IPS DF 19.7 (cell line): Measurements from ENCODE around the gene RAD54L.
A peak's percentile ranks its signal among the peaks of the same experiment; 100 is the strongest.
"Not testable (repeated sequence)": the region's sequence is repeated elsewhere in the genome, so short reads cannot be mapped to it uniquely, and the experiment has no call there.

ENCODE experiments used
- DNase-seq: peaks from one replicate; pipeline ENCODE4 v3.0.0-alpha.2; 2013; ENCODE audit warnings: low read depth, low spot score

The RAD54L gene

DNA sequence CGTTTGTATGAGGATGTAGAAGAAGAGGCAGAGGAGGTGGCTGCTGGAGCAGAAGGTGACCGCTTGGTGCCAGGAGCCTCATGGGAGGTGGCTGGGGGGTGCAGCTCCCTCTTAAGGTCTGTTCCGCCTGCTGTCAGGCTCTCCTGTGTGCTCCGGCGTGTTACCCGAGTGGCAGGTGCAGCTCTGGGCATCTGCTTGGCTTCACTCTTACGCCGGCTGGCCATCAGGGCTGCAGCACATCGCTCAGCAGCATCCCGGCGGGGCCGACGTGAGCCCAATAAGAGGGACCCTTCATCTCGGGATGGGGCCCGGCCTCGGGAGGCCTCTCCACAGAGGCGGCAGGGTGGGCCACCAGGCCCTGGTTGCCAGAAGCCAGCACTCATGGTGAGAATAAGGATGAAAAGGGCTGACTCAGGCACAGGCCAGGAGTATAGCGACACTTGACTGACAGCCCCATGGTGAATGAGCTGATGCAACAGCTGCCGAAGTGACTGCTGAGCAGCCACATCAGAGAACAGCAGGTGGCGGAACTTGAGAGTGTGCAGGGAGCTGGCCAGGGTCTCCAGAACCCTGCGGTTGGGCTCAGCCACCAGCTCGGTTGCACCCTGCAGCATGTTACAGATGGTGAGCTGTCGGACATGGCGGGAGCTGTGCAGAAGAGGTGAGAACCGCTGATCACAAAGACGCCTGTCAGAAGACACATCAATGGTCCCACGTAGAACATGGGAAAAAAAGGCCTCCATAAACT lies 38.3 kb downstream of the RAD54L start:
- no peak for DNase-seq

DNA sequence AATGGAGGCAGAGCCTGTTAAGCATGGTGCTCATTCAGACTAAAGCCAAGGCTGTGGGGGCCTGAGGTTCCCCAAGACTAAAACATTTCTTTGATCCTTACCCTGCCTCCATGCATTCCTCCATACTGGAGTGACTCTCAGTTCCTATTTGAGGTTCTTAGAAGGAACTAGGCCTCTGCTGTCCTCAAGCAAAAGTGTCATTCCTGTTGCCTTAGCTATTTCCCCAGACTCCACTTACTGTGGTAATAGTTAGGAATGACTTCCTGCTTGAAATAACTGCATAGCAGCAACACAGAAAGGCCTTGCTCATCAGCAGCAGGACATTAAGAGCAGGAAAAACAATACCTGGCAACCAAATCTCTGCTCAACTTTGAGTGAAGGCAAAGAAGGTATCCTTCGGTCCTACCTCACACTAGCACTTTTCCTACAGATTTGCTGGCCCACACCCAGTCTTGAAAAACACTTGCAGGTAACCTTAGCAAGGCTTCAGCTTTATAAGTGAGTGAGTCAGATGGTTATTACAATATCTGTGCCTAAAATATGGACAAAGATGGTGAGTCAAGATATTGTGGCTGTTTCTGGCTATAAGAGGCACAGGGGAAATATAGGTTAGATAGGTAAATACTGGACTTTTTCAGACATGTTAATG lies 41.0 kb downstream of the RAD54L start:
- DNase-seq, result no peak

DNA sequence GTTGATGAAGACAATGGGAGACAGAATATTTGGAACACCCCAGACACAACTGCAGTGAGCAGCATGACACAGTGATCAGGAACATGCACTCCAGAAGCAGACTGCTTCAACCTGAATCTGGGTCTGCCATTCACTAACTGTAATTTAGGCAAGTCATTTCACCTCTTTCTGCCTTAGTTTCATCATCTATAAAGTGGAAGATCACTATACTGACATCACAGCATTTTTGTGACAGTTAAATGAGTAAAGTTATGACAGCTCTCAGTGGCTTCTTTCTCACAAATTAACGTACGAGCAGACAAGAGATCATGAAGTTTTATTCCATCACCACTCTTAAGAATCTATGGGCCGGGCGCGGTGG lies 41.6 kb downstream of the RAD54L start:
- DNase-seq, result no peak

DNA sequence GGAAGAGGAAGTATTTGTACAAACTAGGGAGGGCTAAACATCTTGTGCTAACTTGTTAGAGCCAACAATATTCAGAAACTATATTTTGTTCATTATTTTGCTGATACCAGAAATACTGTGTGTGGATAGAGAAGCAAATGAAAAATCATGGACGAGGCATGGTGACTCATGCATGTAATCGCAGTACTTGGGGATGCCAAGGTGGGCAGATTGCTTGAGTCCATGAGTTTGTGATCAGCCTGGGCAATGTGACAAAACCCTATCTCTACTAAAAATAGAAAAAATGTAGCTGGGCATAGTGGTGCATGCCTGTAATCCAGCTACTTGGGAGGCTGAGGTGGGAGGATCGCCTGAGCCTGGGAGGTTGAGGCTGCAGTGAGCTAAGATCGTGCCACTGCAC lies 42.4 kb downstream of the RAD54L start:
- DNase-seq, result no peak

DNA sequence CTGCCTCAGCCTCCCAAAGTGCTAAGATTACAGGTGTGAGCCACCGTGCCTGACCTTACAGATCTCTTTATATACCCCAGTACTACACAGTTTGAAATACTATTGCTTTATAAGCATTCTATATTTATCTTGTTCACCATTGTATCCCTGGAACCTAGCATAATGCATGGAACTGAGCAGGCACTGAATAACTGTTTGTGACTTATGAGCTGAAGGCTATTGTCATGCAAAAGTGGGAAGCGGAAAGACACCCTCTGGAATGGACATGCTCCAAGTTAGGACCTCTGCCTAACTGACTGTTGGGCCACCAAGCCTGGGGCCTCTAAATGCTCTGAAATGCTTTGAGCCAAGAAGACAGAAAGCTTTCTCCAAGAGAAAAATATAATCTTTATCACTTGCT lies 47.7 kb downstream of the RAD54L start:
- no peak for DNase-seq

DNA sequence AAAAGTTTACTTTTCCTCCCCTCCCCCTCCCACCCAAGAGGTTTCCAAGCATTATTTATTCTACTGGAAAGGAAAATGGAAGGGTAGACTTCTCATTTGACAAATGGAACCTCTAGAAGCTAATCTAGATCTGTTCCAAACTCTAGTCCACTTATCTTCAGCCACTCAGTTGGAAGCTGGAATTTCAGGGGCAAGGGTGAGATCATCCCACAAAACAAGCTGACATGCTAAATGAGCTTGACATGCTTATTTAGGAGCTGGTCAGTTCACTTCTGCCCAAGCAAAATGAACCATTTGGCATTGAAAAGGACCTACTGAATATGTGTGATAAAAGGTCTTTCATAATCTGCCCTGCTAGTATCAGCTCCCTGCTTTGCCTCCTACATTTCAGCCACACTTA lies 50.8 kb downstream of the RAD54L start:
- DNase-seq, result no peak

DNA sequence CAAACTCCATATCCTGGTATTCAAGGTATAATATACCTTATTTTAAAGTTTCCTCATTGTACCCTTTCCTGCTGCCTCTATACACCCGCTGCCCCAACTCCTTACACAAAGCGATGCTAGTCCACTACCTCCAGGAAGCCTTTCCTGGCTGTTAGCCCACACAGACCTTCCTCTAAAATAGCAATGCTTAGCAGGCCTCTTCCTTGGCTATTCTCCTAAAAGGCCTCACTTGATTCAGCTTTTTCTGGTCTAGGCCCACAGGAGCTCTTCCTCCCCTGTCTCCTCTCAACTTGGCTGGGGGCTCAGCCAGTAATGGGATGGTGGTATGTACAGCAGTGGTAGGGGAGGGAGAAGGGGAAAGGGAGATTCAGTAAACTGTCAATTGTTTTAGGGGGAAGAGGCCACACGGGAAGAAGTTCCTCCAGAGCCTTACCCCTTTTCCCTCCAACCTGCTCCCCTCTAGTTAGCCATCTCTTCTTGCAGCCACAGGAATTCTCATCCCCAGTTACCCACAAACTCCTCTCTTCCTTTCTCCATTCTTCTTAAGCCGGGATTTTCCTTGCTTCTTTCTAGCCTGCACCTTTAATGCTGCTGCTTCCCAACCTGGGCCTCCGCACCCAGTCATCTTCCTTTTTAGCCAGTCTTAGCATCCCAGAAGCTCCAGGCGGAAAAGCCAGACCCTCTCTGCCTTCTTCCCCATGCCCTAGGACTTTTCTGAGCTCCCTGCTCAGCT lies 53.3 kb downstream of the RAD54L start:
- DNase-seq, result no peak

DNA sequence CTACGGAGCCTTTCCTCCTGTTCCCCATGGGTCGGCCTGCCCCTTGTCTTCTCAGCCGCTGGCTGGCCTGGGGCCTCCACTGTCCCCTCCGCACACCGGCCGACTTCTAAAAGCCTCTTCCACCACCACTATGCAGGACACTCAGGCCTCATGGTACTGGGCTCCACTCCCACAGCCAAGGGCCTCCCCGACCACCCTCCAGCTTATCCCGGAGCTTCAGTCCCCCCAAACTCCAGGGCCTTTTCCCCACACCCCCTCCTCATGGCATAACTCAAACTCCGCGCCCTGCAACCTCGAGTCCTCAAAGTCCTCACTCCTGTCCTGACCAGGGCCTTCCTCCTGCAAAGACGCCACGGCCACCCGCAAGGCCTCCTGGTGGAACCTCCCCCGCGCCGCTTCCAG lies 53.8 kb downstream of the RAD54L start:
- no peak for DNase-seq

DNA sequence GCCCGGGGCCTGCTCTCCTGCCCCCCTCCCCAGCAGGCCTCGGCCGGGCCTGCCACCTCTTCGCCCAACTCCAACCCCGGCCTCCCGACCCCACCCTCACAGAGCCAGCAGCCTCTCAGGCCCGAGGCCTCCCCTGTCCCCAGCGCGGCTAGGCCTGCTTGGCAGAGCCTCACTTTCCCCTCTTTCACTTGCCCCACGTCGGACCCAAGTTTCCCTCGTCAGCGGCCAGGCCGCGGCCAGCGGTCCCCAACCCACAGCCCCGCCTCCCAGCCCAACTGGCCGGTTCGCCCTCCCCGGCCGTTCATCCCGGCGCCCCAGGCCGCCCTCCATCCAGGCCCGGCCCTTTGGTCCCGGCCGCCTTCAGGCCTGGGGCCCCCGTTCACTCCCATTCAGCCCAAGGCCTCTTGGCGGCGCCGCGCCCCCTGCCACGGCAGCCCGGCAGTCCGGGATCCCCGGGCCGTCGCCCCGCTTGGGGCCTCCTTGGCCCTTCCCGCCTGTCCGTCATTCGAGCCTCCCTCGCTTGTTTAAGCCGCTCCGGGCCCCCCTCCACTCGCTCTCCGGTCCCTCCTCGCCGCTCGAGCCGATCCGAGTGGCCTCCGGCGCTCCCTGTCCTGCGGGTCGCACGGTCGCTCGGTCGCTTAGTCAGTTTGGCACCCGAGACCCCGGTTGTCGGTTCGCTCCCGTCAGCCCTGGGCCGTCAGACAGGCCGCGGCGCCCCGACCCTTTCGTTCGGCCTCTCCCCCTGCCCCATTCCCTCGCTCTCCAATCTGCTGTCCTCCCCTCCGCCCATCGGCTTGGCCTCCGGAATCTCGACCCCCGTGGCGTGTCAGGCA lies 54.5 kb downstream of the RAD54L start:
- DNase-seq, result no peak

DNA sequence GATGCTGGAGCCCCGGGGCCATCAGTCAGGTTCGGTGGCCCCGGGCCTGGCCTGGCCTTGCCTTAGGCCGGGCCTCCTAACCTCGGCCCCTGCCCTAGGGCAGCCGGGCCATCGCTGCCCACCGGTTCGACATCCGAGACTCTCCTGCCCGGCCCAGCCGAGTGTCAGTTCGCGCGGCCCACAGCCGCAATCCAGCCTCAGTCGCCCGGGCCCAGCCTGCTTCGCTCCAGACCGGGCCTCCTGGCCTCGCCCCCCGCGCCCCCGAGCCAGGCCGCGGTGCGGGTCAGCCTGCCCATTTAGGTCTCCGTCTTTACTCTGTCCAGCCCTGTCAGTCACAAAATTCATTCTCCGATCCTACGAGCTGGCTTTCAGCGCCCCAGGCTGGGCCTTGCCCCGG lies 55.1 kb downstream of the RAD54L start:
- DNase-seq, result no peak

DNA sequence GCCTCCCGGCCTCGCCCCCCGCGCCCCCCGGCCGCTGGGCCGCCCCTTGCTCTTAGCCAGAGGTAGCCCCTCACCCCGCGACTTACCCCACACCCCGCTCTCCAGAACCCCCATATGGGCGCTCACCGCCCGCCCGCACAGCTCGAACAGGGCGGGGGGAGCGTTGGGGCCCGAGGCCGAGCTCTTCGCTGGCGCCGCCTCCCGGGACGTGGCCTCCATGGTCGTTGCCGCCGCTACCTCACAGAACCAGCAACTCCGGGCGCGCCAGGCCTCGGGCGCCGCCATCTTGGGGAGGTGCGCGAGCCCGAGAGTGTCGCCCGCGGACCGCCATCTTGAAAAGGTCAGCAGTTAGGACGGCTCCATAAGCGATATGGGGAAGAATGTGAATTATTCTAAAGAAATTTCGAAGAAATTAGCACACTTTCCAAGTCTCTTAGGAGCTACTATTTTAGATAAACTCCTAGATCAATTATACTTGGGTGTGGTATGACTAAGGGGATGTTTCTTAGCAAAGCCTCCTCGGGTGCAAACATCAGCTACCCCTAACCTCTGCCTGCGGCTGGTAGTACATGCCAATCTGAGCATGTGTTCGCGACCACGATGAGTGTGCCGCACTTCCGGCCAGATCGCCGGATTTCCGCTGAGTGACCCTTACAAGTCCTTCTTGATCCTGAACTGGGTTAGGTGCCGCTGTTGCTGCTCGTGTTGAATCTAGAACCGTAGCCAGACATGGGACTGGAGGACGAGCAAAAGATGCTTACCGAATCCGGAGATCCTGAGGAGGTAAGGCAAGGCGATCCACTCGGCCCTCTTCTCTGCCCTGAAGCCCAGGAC lies 55.7 kb downstream of the RAD54L start, which contains the start of the genes LRRC41 and UQCRH:
Gene LRRC41, minus strand, starts transcription at position 579 of the 834 bp plus-strand sequence. Its CDS starts 294 bp downstream, at position 285.
Gene UQCRH, plus strand, starts transcription at position 661 of the 834 bp plus-strand sequence. Its CDS starts 69 bp downstream, at position 730.
- peak; percentile 95 for DNase-seq

DNA sequence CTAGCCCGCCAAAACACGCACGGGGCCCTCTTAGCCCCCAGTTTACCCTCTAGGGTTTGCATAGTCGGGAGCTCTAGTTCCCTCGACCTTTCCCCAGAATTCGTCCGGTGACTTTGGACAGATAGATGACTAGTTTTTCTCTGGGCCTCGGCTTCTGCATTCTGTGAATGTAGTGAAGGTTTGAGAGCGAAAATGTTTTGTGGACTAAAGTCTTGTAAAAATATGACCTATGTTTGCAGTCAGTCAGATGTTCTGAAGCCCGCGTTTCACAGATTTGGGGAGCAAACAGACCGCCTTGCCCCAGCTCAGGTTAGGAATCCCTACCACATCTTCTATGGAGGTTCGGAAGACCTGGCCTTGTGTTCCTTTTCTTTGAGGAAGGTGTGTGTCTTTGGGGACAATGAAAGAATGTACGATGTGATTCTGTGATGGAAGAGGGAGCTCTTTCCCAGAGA lies 56.3 kb downstream of the RAD54L start:
- DNase-seq, result no peak

DNA sequence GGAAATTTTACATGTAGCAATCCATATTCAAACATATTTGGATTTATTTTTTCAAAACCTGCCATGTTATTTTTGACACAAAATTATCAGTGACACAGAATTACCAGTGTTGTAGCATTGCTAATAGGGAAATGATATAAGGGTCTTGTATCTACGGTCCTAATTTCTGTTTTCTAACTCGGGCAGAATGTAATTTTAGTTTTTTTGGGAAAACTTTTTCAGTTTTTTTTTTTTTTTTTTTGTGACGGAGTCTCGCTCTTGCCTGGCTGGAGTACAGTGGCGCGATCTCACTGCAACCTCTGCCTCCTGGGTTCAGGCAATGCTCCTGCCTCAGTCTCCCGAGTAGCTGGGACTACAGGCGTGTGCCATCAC lies 58.6 kb downstream of the RAD54L start:
- DNase-seq, result no peak

DNA sequence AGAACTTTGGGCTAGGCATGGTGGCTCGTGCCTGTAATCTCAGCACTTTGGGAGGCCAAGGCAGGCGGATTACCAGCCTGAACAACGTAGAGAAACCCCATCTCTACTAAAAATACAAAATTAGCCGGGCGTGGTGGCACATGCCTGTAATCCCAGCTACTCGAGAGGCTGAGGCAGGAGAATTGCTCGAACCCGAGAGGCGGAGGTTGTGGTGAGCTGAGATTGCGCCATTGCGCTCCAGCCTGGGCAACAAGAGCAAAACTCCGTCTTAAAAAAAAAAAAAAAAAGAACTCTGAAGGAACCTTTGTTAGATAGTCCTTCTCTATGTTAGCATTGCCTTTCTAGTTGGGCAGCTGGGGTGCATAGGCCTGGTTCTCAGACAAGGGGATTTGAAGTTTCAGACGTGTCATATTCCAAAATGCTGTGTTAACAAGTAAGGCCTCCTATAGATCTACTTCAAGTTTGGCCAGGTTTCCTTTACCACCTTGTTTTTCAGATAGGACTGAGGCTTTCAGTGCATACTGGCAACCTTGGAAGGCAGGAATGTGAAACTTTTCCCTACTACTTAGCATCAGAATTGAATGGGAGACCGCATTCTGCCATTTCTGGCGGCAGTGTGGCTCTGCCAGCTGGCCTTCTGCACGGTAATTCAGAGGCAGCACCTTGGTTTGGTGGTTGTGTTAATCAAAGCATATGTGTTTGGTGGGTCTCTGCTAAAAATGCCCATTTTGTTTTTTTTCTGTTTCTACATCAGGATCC lies 62.0 kb downstream of the RAD54L start:
- no peak for DNase-seq

DNA sequence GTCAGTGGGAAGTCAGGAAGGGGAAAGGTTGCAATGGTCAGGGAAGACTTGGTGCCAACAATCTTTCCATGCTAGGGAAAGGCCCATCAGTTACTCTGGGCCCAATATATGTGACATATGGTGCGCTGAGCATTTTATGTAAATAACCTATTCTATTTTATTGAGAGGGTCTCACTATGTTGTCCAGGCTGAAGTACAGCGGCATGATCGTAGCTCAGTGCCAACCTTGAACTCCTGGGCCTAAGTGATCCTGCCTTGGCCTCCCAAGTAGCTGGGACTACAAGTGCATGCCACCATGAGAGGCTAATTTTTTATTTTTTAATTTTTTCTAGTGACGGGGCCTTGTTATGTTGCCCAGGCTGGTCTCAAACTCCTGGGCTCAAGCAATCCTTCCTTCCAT lies 62.8 kb downstream of the RAD54L start:
- DNase-seq, result no peak

DNA sequence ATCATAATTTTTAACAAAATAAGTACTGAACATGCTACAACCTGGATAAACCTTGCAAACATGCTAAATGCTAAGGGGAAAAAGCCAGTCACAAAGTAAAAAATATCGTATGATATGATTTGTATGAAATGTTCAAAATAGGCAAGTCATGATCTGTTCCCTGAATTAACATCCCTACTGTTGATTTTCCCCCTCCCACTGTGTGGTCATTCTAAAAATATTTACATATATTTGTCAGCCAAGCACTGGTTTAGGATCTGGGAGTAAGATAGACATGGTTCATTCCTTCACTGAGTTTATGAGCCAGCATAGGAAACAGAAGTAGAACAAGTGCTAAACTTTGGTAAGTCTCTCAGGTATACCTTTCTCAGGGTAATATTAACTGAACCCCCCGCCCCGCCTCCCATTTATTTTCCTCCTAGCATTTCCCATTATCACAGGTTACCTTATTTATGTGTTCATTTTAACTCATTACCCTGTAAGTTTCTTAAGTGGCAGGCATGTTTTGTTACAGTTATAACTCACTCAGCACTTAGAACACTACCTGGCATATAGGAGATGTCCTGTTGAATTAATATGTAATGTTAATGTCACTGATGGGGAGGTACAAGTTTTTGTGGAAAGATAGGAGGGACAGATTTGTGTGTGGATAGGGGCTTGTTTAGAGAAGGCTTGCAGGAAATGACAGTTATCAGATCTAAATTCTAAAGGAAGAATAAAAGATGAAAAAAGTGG lies 68.3 kb downstream of the RAD54L start:
- no peak for DNase-seq

DNA sequence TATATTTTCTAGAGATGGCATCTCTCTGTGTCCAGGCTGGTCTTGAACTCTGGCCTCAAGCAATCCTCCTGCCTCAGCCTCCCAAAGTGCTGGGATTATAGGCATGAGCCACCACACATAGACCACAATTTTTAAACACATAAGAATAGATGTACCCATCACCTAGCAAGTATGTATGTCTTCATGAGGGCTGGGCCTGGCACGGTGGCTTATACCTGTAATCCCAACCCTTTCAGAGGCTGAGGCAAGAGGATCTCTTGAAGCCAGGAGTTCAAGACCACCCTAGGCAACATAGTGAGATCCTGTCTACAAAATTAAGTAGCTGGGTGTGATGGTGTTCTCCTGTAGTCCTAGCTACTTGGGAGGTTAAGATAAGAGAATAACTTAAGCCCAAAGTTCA lies 69.8 kb downstream of the RAD54L start:
- DNase-seq, result no peak

DNA sequence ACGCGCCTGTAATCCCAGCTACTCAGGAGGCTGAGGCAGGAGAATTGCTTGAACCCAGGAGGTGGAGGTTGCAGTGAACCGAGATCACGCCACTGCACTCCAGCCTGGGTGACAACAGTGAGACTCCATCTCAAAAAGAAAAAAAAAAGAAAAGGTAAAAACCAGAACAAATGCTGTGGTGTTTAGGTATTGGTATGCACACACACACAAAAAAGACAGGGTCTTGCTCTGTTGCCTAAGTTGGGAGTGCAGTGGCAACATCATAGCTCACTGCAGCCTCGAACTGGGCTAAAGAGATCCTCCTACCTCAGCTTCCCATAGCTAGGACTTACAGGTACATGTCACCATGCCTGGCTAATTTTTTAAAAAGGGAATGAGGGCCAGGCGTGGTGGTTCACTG lies 71.7 kb downstream of the RAD54L start:
- not testable (repeated sequence) for DNase-seq
